A673 (cell line): Measurements from ENCODE around the gene GALNT14. TPM values are rescaled to one million over a fixed set of nuclear protein-coding genes. Genes with fewer than 3 reads are reported as not detected.

Experiments
- BruUV-seq: library from RNA; stranded (reverse); fragments of 400-500 nt; replicated peaks from 2 replicates; lab custom pipeline; 2021; lab: Mats Ljungman, UMichigan
- CTCF ChIA-PET: fragments of 300-600 bp; sonication (Branson Sonifier 250); formaldehyde crosslinking; loops from one replicate; lab custom pipeline; 2022; ENCODE audit warnings: antibody characterized with exemption; lab: Charles Lee
- POLR2A ChIA-PET: fragments of 300-600 bp; sonication (Branson Sonifier 250); formaldehyde crosslinking; loops from one replicate; lab custom pipeline; 2022; ENCODE audit warnings: antibody characterized with exemption; ENCODE audit not compliant: low non-redundant PET; lab: Charles Lee
- DNase-seq: peaks from one replicate; pipeline ENCODE4 v3.0.0-alpha.2; 2015; ENCODE audit warnings: low spot score
- H3K27ac ChIP-seq: fragments of 200-600 bp; sonication (generic); 2 replicates; pipeline ENCODE4 v1.5.1; 2016; ENCODE audit warnings: mixed run types, low read depth, mild to moderate bottlenecking, mixed read lengths, antibody characterized with exemption, low read length; ENCODE audit not compliant: poor library complexity, severe bottlenecking
- H3K27me3 ChIP-seq: fragments of 200-600 bp; sonication (generic); replicated peaks from 2 replicates; pipeline ENCODE4 v1.6.1; 2017; ENCODE audit warnings: mixed run types, low read depth, mild to moderate bottlenecking, mixed read lengths, antibody characterized with exemption, low read length; ENCODE audit not compliant: insufficient read depth, poor library complexity
- H3K36me3 ChIP-seq: fragments of 200-600 bp; sonication (generic); 2 replicates; pipeline ENCODE4 v1.6.1; 2016; ENCODE audit warnings: mixed run types, mild to moderate bottlenecking, mixed read lengths, antibody characterized with exemption, low read length; ENCODE audit not compliant: insufficient read depth, poor library complexity, severe bottlenecking
- H3K4me1 ChIP-seq: fragments of 200-600 bp; sonication (generic); 2 replicates; pipeline ENCODE4 v1.6.1; 2017; ENCODE audit warnings: mixed run types, mild to moderate bottlenecking, mixed read lengths, antibody characterized with exemption, low read length; ENCODE audit not compliant: insufficient read depth, poor library complexity, severe bottlenecking
- H3K4me3 ChIP-seq: fragments of 200-600 bp; sonication (generic); 2 replicates; pipeline ENCODE4 v1.5.1; 2016; ENCODE audit warnings: low read depth, mixed run types, mild to moderate bottlenecking, mixed read lengths, low read length; ENCODE audit not compliant: poor library complexity, severe bottlenecking
- H3K9me3 ChIP-seq: fragments of 200-600 bp; sonication (generic); 2 replicates; pipeline ENCODE4 v1.6.1; 2016; ENCODE audit warnings: mixed run types, low read depth, mild to moderate bottlenecking, mixed read lengths, antibody characterized with exemption, low read length; ENCODE audit not compliant: poor library complexity, severe bottlenecking
- CTCF ChIP-seq: fragments of 300-800, 200-600 bp; sonication (generic); conservative IDR thresholded peaks from 2 replicates; pipeline ENCODE4 v1.5.1; 2017; ENCODE audit warnings: low read depth, mild to moderate bottlenecking, antibody characterized with exemption, low read length, moderate library complexity, mixed read lengths
- EZH2 ChIP-seq: fragments of 200-600 bp; sonication (generic); IDR thresholded peaks from 2 replicates; pipeline ENCODE4 v1.6.1; 2017; ENCODE audit warnings: borderline replicate concordance, low read depth, mild to moderate bottlenecking, mixed read lengths, antibody characterized with exemption, low read length; ENCODE audit not compliant: poor library complexity, severe bottlenecking
- intact Hi-C: fragments of 100-400 bp; cut with micrococcal nuclease; formaldehyde crosslinking; loops from one replicate; pipeline ENCODE4 v1.10.0; 2022; ENCODE audit not compliant: unreplicated experiment
- total RNA-seq: library from RNA; stranded (reverse); gene quantifications from 2 replicates; pipeline ENCODE4 v1.2.3, GENCODE V29; 2021

Gene GALNT14
- total RNA-seq, 1 experiment from 2014 or later = 9.7 TPM

- Histone ChIP-seq H3K4me3 (no peak overlapping the region), H3K36me3 (no peaks in the 10 kb centered on the region), H3K4me1 (no peaks in the 10 kb centered on the region), H3K27me3 (no peaks in the 10 kb centered on the region), H3K9me3 (peaks cover 5% of the 10 kb centered on the region), H3K27ac (no peak overlapping the region)
- intact Hi-C loops = no loop called here
- TF ChIP-seq EZH2 (no peak), CTCF (no peak)
- ChIA-PET CTCF (no interaction called here), POLR2A (no interaction called here)
- BruUV-seq = no TSS peak
- no peak for DNase-seq
Measured at GRCh38 chr2:31031132-31031706, 107.0 kb downstream of the GALNT14 start.

- POLR2A ChIA-PET = no interaction called here
- no peak overlapping the region for H3K27ac ChIP-seq
- DNase-seq = no peak
- H3K4me1 ChIP-seq = no peaks in the 10 kb centered on the region
- CTCF ChIA-PET = no interaction called here
- intact Hi-C loops = no loop called here
- TF ChIP-seq EZH2 (no peak), CTCF (no peak)
- no peaks in the 10 kb centered on the region for H3K36me3 ChIP-seq
- H3K4me3 ChIP-seq = no peak overlapping the region
- no TSS peak for BruUV-seq
- H3K9me3 ChIP-seq = no peaks in the 10 kb centered on the region
- no peaks in the 10 kb centered on the region for H3K27me3 ChIP-seq
Measured at GRCh38 chr2:31028417-31028816, 109.8 kb downstream of the GALNT14 start.

GRCh38 chr2:31027549-31027948 lies 110.7 kb downstream of the GALNT14 start:
- H3K27me3 ChIP-seq = no peaks in the 10 kb centered on the region
- POLR2A ChIA-PET = no interaction called here
- DNase-seq = no peak
- H3K27ac ChIP-seq = no peak overlapping the region
- CTCF ChIA-PET = no interaction called here
- no peaks in the 10 kb centered on the region for H3K4me1 ChIP-seq
- no peaks in the 10 kb centered on the region for H3K36me3 ChIP-seq
- TF ChIP-seq CTCF = no peak
- no peak for TF ChIP-seq EZH2
- intact Hi-C loops = no loop called here
- no peaks in the 10 kb centered on the region for H3K9me3 ChIP-seq
- H3K4me3 ChIP-seq = no peak overlapping the region
- BruUV-seq = no TSS peak
